ENCODE data around the gene THEMIS. TPM values are rescaled to one million over a fixed set of nuclear protein-coding genes. Genes with fewer than 3 reads are reported as not detected.

THEMIS gene
- not detected in 2 replicates for total RNA-seq (2014; rRNA removed; shearing (Covaris generic); ENCODE audit: low replicate concordance)

GRCh38 chr6:127900935-127901334 is at the start of gene THEMIS:
Gene THEMIS, minus strand, starts transcription at chr6:127901058. Its CDS starts 126 bp downstream, at chr6:127900932.
- Histone ChIP-seq H3K9me2 (replicated peaks; ENCODE audit: insufficient read depth, low read length) (no peaks in the 10 kb centered on the region), H3K27ac (ENCODE audit: low read length) (no peak within 1 kb of the TSS), H2AFZ (ENCODE audit: low read length) (no peak within 1 kb of the TSS), H3K36me3 (ENCODE audit: insufficient read depth, low read length) (no peaks in the 10 kb centered on the region), H3K79me2 (ENCODE audit: low read length) (no peaks in the 10 kb centered on the region), H4K20me1 (ENCODE audit: insufficient read depth, low read depth, low read length) (no peaks in the 10 kb centered on the region), H3K9me3 (ENCODE audit: low read length) (peaks cover 38% of the 10 kb centered on the region), H3K4me1 (ENCODE audit: low read length) (no peaks in the 10 kb centered on the region), H3K4me3 (ENCODE audit: low read length) (no peak within 1 kb of the TSS), H3K9ac (ENCODE audit: low read length) (no peak within 1 kb of the TSS), H3K27me3 (ENCODE audit: low read length) (no peaks in the 10 kb centered on the region), H3K4me2 (ENCODE audit: low read depth, low read length, poor library complexity, severe bottlenecking) (no peak within 1 kb of the TSS)
- no peak for DNase-seq

DNA sequence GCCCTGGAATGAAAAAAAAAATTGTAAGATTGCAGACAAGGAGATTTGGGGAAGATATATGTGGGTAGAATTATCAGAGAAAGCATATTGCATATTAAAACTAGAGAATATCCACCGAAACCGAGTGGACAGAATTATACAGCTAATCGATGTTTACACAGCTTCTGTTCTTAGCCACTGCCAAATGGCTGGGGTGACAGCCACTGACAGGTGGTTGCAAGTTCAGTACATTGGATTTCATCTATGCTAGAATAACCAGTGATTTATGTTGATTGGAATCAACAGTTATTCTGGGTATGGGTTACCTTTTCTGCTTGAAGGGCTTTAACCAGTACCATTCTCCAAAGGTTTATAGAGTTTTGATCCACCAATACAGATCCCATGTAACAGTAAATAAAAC is 48.4 kb upstream of the THEMIS start:
- no peak overlapping the region for H3K27ac ChIP-seq (ENCODE audit: low read length)
- H3K9me2 ChIP-seq (replicated peaks; ENCODE audit: insufficient read depth, low read length) = no peaks in the 10 kb centered on the region
- no peaks in the 10 kb centered on the region for H4K20me1 ChIP-seq (ENCODE audit: insufficient read depth, low read depth, low read length)
- no peaks in the 10 kb centered on the region for H3K79me2 ChIP-seq (ENCODE audit: low read length)
- H2AFZ ChIP-seq (ENCODE audit: low read length) = no peak overlapping the region
- no peak overlapping the region for H3K9ac ChIP-seq (ENCODE audit: low read length)
- H3K36me3 ChIP-seq (ENCODE audit: insufficient read depth, low read length) = no peaks in the 10 kb centered on the region
- H3K4me1 ChIP-seq (ENCODE audit: low read length) = no peaks in the 10 kb centered on the region
- H3K4me3 ChIP-seq (ENCODE audit: low read length) = no peak overlapping the region
- DNase-seq = no peak
- no peaks in the 10 kb centered on the region for H3K27me3 ChIP-seq (ENCODE audit: low read length)
- H3K4me2 ChIP-seq (ENCODE audit: low read depth, low read length, poor library complexity, severe bottlenecking) = no peak overlapping the region
- H3K9me3 ChIP-seq (ENCODE audit: low read length) = no peaks in the 10 kb centered on the region

- no peak overlapping the region for H3K9ac ChIP-seq (ENCODE audit: low read length)
Observed at GRCh38 chr6:127946388-127946787, 45.5 kb upstream of the THEMIS start.

DNA sequence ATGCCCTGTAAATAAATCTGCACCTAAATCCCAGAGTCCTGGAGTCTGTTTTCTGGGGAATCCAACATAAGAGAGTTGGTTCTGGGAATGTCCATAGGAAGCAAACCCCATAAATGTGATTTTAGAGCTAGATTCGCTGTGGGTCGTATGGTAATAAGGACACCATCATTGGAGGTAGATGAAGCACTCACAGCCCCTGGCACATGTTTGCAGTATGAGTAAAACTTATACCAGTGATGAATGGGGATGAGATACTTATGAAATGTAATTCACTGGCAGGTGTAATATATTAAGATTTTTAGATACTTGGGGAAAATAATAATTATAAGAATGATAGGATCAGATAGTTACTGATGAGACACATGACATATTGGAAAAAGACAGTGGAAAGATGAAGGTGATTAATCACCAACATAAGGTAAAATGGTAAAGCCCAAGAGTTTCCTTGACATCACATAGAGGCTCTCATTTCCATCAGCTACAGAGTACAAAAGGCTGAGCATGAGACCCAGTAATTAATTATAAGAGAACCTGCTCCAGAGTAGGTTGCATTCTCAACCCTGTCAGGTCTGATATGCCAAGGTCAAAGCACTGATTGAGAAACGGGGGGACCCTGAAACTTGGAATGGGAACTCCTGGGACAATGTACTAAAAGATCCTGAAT is 44.7 kb upstream of the THEMIS start:
- no peaks in the 10 kb centered on the region for H3K9me2 ChIP-seq (replicated peaks; ENCODE audit: insufficient read depth, low read length)
- no peaks in the 10 kb centered on the region for H4K20me1 ChIP-seq (ENCODE audit: insufficient read depth, low read depth, low read length)
- no peaks in the 10 kb centered on the region for H3K79me2 ChIP-seq (ENCODE audit: low read length)
- no peak overlapping the region for H3K4me2 ChIP-seq (ENCODE audit: low read depth, low read length, poor library complexity, severe bottlenecking)
- H2AFZ ChIP-seq (ENCODE audit: low read length) = no peak overlapping the region
- no peaks in the 10 kb centered on the region for H3K36me3 ChIP-seq (ENCODE audit: insufficient read depth, low read length)
- no peak overlapping the region for H3K9ac ChIP-seq (ENCODE audit: low read length)
- no peaks in the 10 kb centered on the region for H3K4me1 ChIP-seq (ENCODE audit: low read length)
- no peak overlapping the region for H3K4me3 ChIP-seq (ENCODE audit: low read length)
- no peaks in the 10 kb centered on the region for H3K27me3 ChIP-seq (ENCODE audit: low read length)
- no peak overlapping the region for H3K27ac ChIP-seq (ENCODE audit: low read length)
- no peak for DNase-seq
- H3K9me3 ChIP-seq (ENCODE audit: low read length) = no peaks in the 10 kb centered on the region

More at GRCh38 chr6:127946388-127946787, 45.5 kb upstream of the THEMIS start:
- Histone ChIP-seq H3K4me2 (ENCODE audit: low read depth, low read length, poor library complexity, severe bottlenecking) (no peak overlapping the region), H3K9me2 (replicated peaks; ENCODE audit: insufficient read depth, low read length) (no peaks in the 10 kb centered on the region), H3K27ac (ENCODE audit: low read length) (no peak overlapping the region), H3K4me1 (ENCODE audit: low read length) (no peaks in the 10 kb centered on the region), H3K27me3 (ENCODE audit: low read length) (no peaks in the 10 kb centered on the region), H3K79me2 (ENCODE audit: low read length) (no peaks in the 10 kb centered on the region), H2AFZ (ENCODE audit: low read length) (no peak overlapping the region), H3K4me3 (ENCODE audit: low read length) (no peak overlapping the region), H3K9me3 (ENCODE audit: low read length) (no peaks in the 10 kb centered on the region), H3K36me3 (ENCODE audit: insufficient read depth, low read length) (no peaks in the 10 kb centered on the region), H4K20me1 (ENCODE audit: insufficient read depth, low read depth, low read length) (no peaks in the 10 kb centered on the region)
- DNase-seq = no peak

DNA sequence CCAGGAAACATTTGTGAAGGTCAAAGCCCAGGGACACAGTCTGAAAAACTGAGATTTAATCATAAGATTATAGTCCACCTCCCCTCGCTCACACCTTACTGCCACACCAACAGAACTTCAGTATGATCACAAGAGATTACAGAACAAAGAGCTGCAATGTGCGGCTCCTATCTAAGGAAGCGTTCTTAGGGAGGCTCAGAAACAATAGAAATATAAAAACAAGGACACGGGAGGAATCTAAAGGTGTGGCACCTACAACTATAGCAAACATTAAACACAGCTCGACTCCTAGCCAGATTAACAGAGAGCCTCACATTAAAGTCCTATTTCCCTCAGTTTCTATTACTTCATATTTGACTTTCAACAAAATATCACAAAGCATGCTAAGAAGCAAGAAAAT is 40.4 kb upstream of the THEMIS start:
- Histone ChIP-seq H3K27me3 (ENCODE audit: low read length) (no peaks in the 10 kb centered on the region), H2AFZ (ENCODE audit: low read length) (no peak overlapping the region), H3K9me3 (ENCODE audit: low read length) (no peaks in the 10 kb centered on the region), H3K79me2 (ENCODE audit: low read length) (no peaks in the 10 kb centered on the region), H3K4me2 (ENCODE audit: low read depth, low read length, poor library complexity, severe bottlenecking) (no peak overlapping the region), H3K9ac (ENCODE audit: low read length) (no peak overlapping the region), H3K4me1 (ENCODE audit: low read length) (no peaks in the 10 kb centered on the region), H3K4me3 (ENCODE audit: low read length) (no peak overlapping the region), H3K27ac (ENCODE audit: low read length) (no peak overlapping the region), H3K9me2 (replicated peaks; ENCODE audit: insufficient read depth, low read length) (no peaks in the 10 kb centered on the region), H4K20me1 (ENCODE audit: insufficient read depth, low read depth, low read length) (no peaks in the 10 kb centered on the region), H3K36me3 (ENCODE audit: insufficient read depth, low read length) (no peaks in the 10 kb centered on the region)
- DNase-seq = no peak

DNA sequence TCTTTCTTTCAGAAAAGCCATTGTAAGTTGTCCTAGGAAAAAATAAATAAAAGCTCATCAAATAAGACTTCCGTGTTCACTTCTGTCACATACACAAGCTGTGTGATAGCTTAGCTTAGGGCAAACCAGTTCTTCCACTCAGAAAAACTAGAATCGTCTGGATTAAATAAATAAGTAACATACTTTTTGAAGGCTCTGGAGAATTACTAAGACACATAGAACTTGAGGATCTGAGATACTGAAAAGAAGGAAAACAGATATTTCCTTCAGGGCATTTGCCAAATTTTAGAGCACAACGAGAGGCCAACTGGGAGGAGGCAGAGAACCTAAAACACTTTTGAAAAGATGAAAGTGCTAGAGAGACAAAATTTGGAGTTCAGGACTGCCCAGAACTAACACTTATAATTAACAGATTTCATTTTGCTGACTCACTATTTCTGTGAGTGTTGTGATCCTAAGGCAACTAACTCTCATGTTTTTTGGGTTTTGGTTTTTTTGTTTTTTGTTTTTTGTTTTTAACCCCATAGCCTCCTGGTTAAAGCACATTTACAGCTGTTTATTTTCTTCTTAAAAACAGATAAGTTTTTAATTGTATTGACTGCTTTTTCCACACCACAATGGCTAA is 38.7 kb upstream of the THEMIS start:
- no peaks in the 10 kb centered on the region for H4K20me1 ChIP-seq (ENCODE audit: insufficient read depth, low read depth, low read length)
- no peaks in the 10 kb centered on the region for H3K79me2 ChIP-seq (ENCODE audit: low read length)
- H3K4me2 ChIP-seq (ENCODE audit: low read depth, low read length, poor library complexity, severe bottlenecking) = no peak overlapping the region
- H3K9me2 ChIP-seq (replicated peaks; ENCODE audit: insufficient read depth, low read length) = no peaks in the 10 kb centered on the region
- H3K9ac ChIP-seq (ENCODE audit: low read length) = no peak overlapping the region
- H3K27ac ChIP-seq (ENCODE audit: low read length) = no peak overlapping the region
- H3K9me3 ChIP-seq (ENCODE audit: low read length) = no peaks in the 10 kb centered on the region
- DNase-seq = no peak
- no peak overlapping the region for H2AFZ ChIP-seq (ENCODE audit: low read length)
- no peak overlapping the region for H3K4me3 ChIP-seq (ENCODE audit: low read length)
- H3K27me3 ChIP-seq (ENCODE audit: low read length) = no peaks in the 10 kb centered on the region
- no peaks in the 10 kb centered on the region for H3K36me3 ChIP-seq (ENCODE audit: insufficient read depth, low read length)
- H3K4me1 ChIP-seq (ENCODE audit: low read length) = no peaks in the 10 kb centered on the region

DNA sequence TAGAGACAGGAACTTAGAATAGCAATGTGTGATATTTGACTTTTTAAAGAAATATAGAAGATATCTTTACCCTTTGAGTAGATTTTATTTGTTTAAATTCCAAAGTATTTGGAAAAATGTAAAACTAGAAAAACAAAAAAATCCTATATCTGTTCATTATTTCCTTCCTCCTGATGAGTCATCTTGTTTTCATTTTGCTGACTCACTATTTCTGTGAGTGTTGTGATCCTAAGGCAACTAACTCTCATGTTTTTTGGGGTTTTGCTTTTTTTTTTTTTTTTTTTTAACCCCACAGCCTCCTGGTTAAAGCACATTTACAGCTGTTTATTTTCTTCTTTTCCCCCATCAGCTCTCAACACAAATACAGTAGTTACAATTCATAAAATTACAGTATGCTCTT is 37.8 kb upstream of the THEMIS start:
- no peak overlapping the region for H3K4me3 ChIP-seq (ENCODE audit: low read length)
- DNase-seq = no peak
- H3K36me3 ChIP-seq (ENCODE audit: insufficient read depth, low read length) = no peaks in the 10 kb centered on the region
- H3K79me2 ChIP-seq (ENCODE audit: low read length) = no peaks in the 10 kb centered on the region
- H3K9me3 ChIP-seq (ENCODE audit: low read length) = peaks cover 7% of the 10 kb centered on the region; the same call in 1 of the 2 replicates
- H2AFZ ChIP-seq (ENCODE audit: low read length) = no peak overlapping the region
- no peaks in the 10 kb centered on the region for H3K9me2 ChIP-seq (replicated peaks; ENCODE audit: insufficient read depth, low read length)
- H3K9ac ChIP-seq (ENCODE audit: low read length) = no peak overlapping the region
- H3K27ac ChIP-seq (ENCODE audit: low read length) = no peak overlapping the region
- H3K4me2 ChIP-seq (ENCODE audit: low read depth, low read length, poor library complexity, severe bottlenecking) = no peak overlapping the region
- no peaks in the 10 kb centered on the region for H4K20me1 ChIP-seq (ENCODE audit: insufficient read depth, low read depth, low read length)
- H3K4me1 ChIP-seq (ENCODE audit: low read length) = no peaks in the 10 kb centered on the region
- no peaks in the 10 kb centered on the region for H3K27me3 ChIP-seq (ENCODE audit: low read length)

DNA sequence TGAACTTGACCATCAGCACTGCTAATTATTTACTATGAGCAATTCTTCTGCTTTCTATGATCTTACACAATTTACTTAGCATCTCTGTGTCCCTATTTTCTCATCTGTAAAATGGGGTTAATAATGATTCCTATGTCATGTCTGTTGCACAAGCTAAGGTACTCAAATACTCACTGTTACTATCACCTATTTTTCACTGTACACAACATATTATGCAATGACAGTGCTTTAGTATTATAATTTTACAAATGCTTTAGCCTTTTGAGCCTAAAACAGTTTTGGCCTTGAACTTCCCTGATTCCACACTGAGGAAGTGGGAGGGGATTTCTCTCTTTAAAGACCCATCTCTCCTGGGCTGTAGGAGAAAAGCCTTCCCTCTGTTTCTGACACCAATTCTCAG is 36.9 kb upstream of the THEMIS start:
- Histone ChIP-seq H3K36me3 (ENCODE audit: insufficient read depth, low read length) (no peaks in the 10 kb centered on the region), H3K4me1 (ENCODE audit: low read length) (no peaks in the 10 kb centered on the region), H3K4me2 (ENCODE audit: low read depth, low read length, poor library complexity, severe bottlenecking) (no peak overlapping the region), H3K27me3 (ENCODE audit: low read length) (no peaks in the 10 kb centered on the region), H3K79me2 (ENCODE audit: low read length) (no peaks in the 10 kb centered on the region), H3K9me2 (replicated peaks; ENCODE audit: insufficient read depth, low read length) (no peaks in the 10 kb centered on the region), H3K4me3 (ENCODE audit: low read length) (no peak overlapping the region), H3K9ac (ENCODE audit: low read length) (no peak overlapping the region), H2AFZ (ENCODE audit: low read length) (no peak overlapping the region), H3K9me3 (ENCODE audit: low read length) (peaks cover 12% of the 10 kb centered on the region), H3K27ac (ENCODE audit: low read length) (no peak overlapping the region), H4K20me1 (ENCODE audit: insufficient read depth, low read depth, low read length) (no peaks in the 10 kb centered on the region)
- no peak for DNase-seq

Data from Karpas-422 (cell line).